Measurements from ENCODE around the gene ITGB1BP1.
"Not testable (repeated sequence)": the region's sequence is repeated elsewhere in the genome, so short reads cannot be mapped to it uniquely, and the experiment has no call there.

ITGB1BP1 gene

DNA sequence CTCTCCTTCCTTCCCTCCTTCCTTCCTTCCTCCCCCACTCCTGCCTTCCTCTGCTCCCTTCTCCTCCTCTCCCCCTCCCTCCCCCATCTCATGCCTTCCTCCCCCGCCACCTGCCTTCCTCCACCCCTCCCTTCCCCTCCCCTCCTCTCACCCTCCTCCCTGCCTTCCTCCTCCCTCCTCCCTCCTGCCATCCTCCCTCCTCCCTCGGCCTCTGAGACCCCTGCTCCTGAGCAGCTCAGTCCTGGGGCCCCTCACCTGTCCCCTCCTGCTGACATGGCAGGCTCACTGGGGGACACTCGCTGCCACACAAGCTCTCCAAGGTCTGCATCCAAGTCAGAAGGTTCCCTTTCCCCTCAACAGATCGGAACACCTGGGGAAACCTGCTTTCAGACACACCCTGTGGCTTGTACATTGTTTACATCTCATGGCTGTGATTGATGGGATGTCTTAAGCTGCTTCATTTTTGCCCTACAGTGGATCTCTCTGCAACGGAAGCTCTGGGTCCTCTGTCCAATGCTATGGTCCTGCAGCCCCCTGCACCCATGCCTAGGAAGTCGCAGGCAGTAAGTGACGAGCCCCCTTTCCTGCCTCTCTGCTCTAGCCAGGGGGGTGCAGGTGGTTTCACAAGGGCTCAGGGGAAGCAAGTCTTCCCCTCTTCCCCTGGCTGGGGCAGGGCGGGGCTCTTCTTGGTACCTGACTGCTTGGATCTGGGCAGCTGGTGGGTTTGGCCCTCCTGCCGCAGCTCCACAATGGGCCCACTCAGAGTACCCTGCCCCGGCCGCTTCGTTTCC, 22.9 kb downstream of the ITGB1BP1 start:
- no peak for DNase-seq (ENCODE audit: low spot score)

DNA sequence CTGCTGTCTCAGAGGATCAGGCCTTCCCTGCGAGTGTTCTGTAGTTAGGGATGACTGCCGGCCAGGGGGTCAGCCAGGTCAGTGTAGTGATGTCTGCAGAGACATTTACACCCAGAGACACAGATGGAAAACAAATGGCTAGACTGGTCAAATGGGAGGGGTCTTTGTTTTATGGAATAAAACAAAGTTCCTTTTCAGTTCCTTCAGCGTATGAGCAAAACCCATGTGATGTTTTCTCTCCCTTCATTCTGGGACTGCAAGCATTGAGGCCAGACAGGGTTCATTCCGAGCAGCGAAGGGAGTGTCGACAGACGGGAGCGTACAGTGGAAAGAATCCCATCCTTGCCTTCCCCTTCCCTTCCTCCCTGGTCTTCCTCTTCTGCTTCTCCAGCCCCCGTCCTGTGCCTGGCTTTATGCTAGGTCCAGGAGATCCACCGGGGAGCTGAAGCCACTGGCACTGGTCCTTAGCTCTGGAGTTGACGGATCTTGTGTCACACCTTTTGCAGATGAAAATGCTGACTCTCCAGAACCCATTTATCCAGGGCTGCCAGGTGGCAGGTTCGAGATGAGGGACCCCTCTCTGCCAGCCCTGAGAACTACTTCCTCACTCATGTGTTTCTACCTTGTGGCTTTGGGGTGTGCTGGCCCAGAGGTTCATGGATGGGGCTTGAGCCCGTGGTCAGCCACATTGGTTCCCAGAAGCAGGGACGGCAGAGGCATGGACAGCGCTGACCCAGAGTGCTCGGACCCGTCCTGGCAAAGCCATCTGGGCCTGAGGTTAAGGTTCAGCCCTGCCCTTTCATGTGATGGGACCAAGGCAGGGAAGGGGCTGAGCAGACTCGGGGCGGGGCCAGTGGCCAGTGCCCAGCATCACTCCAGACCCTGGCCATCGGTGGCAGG, 24.2 kb downstream of the ITGB1BP1 start:
- DNase-seq (ENCODE audit: low spot score) = no peak

DNA sequence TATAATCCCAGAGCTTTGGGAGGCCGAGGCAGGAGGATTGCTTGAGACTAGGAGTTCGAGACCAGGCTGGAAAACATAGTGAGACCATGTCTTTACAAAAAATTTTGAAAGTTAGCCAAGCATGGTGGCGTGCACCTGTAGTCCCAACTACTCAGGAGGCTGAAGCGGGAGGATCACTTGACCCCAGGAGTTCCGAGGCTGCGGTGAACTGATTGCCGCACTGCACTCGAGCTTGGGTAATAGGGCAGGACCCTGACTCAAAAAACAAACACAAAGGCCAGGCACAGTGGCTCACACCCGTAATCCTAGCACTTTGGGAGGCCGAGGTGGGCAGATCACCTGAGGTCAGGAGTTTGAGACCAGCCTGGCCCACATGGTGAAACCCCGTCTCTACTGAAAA, 25.1 kb downstream of the ITGB1BP1 start:
- not testable (repeated sequence) for DNase-seq (ENCODE audit: low spot score)

DNA sequence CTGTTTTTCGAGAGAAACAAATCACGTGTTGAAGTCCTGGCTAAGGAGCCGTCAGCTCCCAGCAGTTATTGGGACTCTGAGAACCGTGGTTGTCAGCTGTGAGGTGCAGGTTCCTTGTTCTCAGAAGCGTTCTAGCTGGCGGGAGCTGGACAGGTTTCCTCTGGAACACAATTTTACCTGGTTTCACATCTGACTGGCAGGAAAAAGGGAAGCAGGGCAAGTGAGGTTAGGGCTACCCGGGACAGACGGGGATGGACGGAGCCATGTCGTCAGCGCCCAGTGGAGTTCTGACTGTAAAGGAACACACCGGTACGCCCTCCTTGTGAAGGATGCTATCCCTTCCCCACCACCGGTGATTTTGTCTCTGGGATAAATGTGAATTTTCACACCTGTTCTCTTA, 26.1 kb downstream of the ITGB1BP1 start:
- DNase-seq (ENCODE audit: low spot score) = no peak

DNA sequence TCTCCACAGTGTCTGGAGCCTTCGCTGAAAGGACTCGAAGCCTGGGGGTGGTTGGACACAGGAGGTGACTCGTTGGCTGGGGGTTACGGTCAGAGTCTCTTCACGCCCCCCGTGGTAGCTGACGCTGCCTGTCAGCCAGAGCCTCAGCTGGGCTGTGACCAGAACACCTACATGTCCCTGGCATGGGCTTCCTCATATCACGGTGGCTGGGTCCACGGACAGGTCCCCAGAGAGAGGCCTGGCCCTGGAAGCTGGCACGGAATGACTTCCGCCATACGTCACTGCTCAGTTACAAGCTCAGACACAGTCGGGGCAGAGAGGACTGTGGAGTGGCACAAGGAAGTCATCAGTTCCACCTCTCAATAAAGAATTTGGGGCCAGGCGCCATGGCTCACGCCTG, 28.5 kb downstream of the ITGB1BP1 start:
- no peak for DNase-seq (ENCODE audit: low spot score)

DNA sequence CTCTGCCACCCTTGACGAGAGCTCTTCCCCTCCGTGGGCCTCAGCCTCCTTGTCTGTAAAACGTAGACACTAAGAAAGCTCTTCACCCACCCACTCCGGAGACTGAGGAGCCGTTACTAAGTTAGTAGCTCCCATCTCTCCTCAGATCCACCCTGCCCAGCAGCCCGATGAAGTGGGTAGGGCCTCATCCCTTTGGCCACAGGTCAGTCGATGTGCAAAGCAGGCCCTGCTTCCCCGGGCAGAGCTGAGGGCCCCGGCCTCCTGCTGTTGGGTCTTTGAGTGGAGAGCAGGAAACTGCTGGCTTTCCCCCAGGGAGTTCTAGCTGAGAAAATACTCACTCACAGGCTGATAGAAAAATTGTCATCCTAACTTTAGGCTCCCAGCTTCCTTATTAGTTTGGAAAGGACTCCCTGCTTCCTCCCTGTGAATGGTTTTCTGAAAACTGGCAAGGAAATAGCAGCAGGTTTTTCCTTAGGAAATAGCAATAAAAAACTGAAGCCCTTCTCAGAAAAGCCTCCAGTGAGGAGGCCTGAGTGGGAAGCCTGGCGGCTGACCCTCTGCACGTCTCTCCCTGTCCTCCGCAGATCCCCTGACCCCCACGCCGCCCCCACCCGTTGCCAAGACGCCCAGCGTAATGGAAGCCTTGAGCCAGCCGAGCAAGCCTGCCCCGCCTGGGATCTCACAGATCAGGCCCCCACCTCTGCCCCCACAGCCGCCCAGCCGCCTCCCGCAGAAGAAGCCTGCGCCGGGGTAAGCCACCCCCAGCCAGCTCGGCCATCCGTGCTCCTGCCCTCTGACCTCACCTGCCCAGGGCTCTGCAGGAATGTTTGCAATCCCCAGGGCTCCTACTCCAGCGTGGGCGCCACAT, 30.2 kb downstream of the ITGB1BP1 start:
- DNase-seq (ENCODE audit: low spot score) = peak; percentile 26

DNA sequence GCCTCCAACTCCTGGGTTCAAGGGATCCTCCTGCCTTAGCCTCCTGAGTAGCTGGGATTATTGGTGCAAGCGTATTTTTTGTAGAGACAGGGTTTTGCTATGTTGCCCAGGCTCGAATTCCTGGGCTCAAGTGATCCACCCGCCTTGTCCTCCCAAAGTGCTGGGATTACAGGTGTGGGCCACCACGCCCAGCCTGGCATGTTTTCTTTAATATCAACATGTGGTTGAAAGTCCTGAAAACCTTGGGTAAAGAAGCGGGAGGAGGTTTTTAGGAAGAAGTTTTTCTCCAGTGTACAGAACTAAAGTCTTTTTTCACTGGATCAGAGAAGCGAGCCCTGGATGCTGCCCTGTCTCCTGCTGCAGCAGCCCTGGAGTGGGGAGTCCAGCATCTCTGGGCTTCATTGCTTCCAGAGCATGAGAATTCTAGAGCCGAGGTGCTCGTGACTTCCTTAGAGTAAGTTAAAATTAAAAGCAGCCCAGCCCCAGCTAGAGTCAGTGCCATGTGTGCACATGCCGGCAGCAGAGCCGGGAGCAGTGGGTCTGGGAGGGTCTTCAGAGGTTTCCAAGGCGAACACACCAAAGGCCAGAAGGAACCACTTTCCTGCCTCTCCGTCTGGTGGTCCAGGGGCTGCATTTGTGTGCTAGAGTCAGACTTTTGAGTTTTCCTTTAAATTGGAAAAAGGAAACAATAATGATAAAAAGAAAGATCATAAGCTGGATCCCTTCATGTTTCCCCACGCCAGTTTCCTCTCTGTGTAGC, 31.2 kb downstream of the ITGB1BP1 start:
- DNase-seq (ENCODE audit: low spot score) = no peak

DNA sequence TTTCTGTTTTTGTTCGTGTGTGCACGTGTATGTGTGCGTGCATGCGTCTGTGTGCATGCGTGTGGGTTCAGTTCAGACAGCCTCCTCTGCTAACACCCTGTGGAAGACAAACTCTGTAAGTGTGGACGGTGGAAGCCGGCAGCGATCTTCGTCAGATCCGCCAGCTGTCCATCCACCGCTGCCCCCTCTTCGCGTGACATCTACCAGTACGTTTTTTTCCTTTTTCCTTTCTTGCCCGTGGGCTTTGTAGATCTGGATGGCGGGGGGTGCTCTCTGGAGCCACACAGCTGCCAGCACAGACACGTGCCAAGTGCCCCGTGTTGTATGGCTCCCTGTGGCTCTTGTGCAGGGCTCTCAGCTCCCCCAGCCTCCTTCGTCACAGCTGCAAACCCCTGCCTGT, 32.3 kb downstream of the ITGB1BP1 start:
- no peak for DNase-seq (ENCODE audit: low spot score)

DNA sequence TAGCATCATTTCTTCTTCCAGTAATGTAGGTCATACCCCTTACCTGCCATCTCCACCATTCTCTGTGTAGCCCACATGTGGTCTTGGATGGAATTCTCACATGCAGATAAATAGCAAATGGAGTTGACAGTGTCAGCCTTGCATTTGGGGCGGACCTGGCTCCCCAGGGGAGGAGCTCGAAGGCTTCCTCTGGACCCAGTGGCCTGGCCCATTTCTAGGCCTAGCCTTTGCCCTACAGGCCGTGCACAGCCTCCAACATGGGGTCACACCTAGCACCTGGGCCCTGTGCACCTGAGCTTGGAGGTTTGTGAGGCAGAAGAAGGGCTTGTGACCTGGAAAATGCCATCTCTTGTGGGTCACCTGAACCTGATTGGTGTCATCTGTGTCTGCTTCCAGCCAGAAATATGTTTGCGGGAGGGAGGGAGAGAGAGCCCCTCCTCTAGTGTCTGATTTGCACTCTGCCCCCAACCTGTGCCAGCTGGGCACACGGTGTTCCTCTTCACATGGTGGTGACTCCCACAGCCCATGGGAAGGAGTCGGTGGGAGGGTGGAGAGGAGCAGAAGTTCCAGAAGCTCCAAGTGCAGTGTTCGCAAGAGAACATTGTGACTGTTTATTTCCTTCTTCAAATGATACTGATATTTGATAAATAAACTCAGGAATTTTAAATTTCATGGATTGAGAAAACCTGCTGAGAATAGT, 33.0 kb downstream of the ITGB1BP1 start:
- no peak for DNase-seq (ENCODE audit: low spot score)

DNA sequence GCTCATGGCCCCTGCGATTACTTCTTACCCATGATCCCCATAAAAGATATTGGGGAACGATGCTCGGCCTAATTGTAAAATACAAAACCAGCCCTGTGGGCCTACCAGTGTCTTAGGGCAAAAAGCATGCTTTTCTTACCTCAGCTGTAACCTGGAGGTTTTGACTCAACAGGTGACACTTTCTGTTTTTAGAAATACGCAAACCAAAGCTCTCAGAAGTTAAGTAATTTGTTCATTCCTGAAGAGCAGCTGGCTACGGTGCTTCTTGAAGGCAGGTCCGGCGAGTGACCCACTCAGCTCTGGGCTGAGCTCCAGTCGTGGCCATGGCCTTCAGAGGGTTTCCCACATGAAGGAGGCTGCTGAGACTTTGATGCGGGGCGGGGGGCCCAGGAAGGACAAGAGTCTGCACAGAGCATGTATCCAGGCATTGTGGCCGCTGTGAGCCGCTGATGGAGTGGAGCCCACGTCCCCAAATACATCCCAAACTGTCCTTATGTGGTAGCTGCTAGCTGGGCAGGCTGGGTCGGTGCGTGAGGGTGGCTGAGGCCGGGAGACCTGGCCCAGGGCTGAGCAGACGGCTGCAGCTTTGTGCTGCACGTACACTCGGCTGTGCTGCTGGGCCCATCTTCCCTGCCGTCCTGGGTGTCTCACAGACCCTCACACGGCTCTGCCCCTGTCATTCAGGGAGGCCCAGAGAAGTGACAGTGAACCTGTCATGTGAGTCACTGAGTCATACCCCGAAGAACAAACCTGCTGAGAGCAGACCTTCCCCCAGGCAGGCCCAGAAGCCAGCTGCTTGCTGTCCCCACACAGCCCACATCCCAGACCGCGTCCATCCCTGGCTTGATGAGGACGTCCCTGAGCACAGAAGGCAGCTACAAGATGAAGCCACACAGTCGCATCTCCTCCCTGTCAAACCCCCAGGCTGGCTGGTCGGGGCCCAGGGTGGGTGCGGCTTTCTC, 34.1 kb downstream of the ITGB1BP1 start:
- no peak for DNase-seq (ENCODE audit: low spot score)

DNA sequence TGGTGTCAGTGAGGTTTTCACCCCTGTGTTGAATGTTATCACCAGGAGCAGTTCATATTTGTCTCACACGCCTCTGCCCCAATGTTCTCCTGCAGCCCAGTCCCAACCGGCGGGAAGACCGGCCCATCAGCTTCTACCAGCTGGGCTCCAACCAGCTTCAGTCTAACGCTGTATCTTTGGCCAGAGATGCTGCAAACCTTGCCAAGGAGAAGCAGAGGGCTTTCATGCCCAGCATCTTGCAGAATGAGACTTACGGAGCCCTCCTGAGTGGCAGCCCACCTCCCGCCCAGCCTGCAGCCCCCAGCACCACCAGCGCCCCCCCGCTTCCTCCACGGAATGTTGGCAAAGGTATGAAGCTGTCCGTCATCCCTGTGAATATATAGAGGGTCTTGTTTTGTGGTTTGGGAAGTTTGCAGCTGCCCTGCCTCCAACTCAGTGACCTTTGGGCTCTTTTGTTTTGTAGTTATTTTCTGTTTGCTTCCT, 35.1 kb downstream of the ITGB1BP1 start:
- no peak for DNase-seq (ENCODE audit: low spot score)

DNA sequence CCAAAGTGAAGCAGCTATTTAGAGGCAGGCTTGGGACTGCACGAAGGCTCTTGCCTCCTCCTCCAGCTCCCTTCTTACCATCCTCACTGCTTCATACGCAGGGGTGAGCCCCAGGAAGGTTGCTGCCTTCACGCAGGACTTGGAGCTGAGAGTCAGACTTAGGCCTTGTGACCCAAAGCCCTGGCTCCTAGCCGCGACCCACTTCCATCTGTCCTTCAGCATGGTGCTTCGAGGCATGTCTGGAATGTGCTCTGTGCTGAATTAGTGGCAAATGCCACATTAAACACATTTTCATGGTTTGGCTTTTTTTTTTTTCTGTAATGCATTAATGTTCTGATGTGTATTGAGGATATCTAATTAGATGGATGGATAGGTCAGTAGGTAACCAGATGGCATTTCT, 37.5 kb downstream of the ITGB1BP1 start:
- no peak for DNase-seq (ENCODE audit: low spot score)

DNA sequence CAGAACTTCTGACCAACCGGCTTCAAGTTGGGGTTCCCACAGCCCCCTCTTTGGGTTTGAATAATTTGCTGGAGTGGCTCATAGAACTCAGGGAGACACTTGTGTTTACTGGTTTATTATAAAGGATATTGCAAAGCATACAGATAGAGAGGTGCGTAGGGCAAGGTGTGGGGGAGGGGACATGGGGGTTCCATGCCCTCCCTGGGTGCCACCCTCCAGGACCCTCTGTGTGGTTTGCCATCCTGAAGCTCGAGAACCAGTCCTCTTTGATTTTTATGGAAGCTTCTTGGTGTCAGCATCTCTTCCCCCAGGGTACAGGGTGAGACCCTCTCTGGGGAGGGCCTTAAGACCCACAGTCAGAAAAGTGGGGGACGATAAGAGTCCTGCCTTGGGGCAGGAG, 38.8 kb downstream of the ITGB1BP1 start:
- DNase-seq (ENCODE audit: low spot score) = no peak

DNA sequence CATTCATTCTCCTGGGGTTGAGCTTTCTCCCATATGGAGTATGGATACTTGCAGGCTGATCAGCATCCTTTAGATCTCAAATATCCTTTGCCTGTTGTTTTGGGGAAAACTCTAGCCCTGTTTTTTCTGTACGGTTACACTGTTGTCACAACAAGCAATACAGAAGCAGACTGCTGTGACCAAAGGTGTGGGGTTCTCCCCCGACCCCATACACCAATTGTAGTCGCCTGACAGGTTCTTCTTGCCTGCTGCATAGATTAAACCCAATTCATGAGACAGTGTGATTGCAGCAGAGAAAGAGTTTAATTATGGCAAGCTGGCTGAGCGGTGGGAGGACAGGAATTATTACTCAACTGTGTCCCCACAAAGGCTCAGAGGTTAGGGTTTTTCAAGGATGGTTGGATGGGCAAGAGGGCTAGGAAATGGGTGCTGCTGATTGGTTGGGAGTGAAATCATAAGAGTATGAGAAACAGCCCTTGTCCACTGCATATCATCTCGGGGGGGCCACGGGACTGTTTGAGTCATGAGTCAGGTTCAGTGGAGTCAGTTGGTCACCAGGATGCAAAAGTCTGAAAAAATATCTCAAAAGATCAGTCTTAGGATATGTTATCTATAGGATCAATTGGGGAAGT, 40.6 kb downstream of the ITGB1BP1 start:
- DNase-seq (ENCODE audit: low spot score) = no peak

DNA sequence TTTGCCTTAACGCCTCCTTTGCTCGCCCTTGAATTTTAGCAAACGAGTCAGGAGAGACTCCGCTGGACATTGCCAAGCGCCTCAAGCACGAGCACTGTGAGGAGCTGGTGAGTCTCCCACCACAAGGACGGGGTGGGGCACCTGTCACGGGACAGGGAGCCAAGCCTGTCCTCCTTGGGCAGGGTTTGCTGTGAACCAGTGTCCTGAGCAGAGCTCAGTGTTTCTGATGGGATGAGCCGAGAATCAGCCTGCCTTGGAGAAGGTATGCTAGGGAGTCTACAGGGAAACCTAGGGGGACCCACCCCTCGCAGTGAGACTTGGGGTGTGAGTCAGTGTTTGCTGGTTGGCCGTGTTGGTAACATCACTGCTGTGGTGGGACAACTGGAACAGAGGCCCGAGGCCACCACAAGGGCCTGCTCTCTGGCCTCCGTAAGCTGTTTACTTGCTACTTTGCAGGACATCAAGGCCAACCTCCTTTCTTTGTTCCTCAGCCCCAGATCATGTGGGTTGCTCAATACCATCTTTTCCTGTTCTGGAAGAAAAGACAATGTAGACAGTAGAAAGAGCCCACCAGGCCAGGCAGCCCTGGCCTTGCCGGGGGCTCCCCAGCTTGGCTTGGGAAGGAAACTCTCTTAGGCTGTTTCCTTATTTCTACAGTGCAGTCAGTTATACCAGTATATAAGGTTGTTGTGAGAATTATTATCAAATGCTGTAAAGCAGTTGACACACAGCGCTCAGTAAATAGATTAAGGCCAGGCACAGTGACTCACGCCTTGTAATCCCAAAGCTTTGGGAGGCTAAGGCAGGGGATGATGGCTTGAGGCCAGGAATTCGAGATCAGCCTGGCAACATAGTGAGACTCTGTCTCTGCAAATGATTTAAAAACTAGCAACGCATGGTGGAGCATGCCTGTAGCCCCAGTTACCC, 42.4 kb downstream of the ITGB1BP1 start:
- peak; percentile 62 for DNase-seq (ENCODE audit: low spot score)

DNA sequence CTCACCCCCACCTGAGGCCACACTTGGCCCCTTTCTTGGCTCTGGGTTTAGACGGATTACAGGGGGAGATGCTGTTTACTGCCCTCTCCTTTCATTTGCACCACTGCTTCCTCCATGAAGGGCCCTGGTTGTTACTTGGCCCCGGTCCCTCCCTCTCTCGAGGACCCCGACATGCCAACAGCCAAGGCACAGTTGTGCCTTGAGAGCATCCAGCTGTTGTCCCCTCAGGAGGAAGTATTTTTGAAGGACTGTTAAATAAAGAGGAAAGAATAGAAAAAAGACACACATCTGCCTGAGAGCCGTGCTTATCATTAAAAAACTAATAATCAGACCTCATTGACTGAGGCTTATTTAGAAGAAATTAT, 44.0 kb downstream of the ITGB1BP1 start:
- no peak for DNase-seq (ENCODE audit: low spot score)

DNA sequence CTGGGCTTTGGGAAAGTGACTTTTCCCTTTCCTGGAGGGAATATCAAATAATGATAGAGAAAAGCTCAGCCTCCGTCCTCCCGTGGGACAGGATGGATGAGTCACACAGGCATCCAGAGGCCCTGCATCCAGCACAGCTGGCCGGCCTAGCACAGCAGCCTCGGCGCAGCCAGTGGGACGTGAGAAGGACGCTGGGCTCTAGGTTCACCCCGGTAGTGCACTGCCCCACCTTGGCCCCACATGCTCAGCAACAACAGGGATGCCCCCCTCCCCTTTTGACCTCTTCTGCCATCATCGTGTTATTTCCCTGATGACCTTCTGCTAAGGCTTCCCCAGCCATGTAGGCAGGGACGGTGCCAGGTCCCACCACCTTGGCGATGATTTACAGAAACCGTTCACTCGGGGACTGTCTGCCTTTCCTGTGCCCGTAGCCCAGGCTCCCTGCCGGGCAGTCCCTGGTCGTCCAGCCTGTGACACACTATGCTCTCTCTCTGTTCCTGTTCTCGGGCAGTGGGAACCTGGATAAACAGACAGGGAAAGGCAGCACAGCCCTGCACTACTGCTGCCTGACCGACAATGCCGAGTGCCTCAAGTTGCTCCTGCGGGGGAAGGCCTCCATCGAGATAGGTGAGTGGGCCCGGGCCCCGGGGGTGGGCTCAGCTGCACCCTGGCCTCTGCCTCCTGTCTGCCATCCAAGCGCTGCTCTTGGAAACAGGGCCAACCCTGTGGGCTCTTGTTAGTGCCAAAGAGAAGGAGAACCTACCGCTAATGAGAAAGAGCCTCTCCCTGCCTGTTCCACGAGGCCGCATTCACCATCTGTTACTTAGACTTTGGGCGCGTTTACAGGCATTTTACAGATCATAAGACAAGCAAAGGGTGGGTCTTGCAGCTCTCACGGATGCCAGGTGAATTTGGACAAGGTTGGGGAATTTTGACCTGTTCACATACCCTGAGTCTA, 44.6 kb downstream of the ITGB1BP1 start:
- peak; percentile 93 for DNase-seq (ENCODE audit: low spot score)
